Ishikawa (cell line): ENCODE data around the gene TSPAN9.

Source experiments
- CEBPB ChIP-seq: IDR thresholded peaks from 2 replicates; pipeline ENCODE4 v1.6.1; 2012
- CREB1 ChIP-seq: IDR thresholded peaks from 2 replicates; pipeline ENCODE4 v1.6.1; 2012; ENCODE audit warnings: low read depth
- EP300 ChIP-seq: IDR thresholded peaks from 2 replicates; pipeline ENCODE4 v1.6.1; 2012; ENCODE audit warnings: borderline replicate concordance
- FOXM1 ChIP-seq: IDR thresholded peaks from 2 replicates; pipeline ENCODE4 v1.6.1; 2012; ENCODE audit warnings: low read depth, borderline replicate concordance
- NFIC ChIP-seq: IDR thresholded peaks from 2 replicates; pipeline ENCODE4 v1.6.1; 2012
- RAD21 ChIP-seq: IDR thresholded peaks from 2 replicates; pipeline ENCODE4 v1.6.1; 2012; ENCODE audit warnings: low read depth
- REST ChIP-seq: IDR thresholded peaks from 2 replicates; pipeline ENCODE4 v1.6.1; 2012; ENCODE audit warnings: low read depth, mild to moderate bottlenecking
- TAF1 ChIP-seq: IDR thresholded peaks from 2 replicates; pipeline ENCODE4 v1.6.1; 2012; ENCODE audit warnings: low read depth, mild to moderate bottlenecking
- TCF12 ChIP-seq: IDR thresholded peaks from 2 replicates; pipeline ENCODE4 v1.6.1; 2012; ENCODE audit warnings: low read depth
- TEAD4 ChIP-seq: IDR thresholded peaks from 2 replicates; pipeline ENCODE4 v1.6.1; 2012
- YY1 ChIP-seq: IDR thresholded peaks from 2 replicates; pipeline ENCODE4 v1.6.1; 2012; ENCODE audit warnings: low read depth
- TF ChIP-seq, protein P1 (sequence below): IDR thresholded peaks from 2 replicates; pipeline ENCODE4 v1.6.1; 2012
- TF ChIP-seq, protein P2 (sequence below): IDR thresholded peaks from 2 replicates; pipeline ENCODE4 v1.6.1; 2012

GRCh38 chr12:3115078-3115477, 37.9 kb downstream of the TSPAN9 start:
- TF ChIP-seq CEBPB: no peak
- TF ChIP-seq, protein P1, sequence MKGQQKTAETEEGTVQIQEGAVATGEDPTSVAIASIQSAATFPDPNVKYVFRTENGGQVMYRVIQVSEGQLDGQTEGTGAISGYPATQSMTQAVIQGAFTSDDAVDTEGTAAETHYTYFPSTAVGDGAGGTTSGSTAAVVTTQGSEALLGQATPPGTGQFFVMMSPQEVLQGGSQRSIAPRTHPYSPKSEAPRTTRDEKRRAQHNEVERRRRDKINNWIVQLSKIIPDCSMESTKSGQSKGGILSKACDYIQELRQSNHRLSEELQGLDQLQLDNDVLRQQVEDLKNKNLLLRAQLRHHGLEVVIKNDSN: no peak
- no peak for TF ChIP-seq EP300
- TF ChIP-seq NFIC: no peak
- no peak for TF ChIP-seq TAF1
- TF ChIP-seq TEAD4: no peak
- TF ChIP-seq REST: no peak
- no peak for TF ChIP-seq RAD21
- TF ChIP-seq, protein P2, sequence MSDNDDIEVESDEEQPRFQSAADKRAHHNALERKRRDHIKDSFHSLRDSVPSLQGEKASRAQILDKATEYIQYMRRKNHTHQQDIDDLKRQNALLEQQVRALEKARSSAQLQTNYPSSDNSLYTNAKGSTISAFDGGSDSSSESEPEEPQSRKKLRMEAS: no peak
- TF ChIP-seq TCF12: no peak
- TF ChIP-seq CREB1: no peak
- TF ChIP-seq YY1: no peak
- TF ChIP-seq FOXM1: no peak
